Cardiac muscle cell (in vitro differentiated cells and primary cell): ENCODE data around the gene WSB1. TPM values are rescaled to one million over a fixed set of nuclear protein-coding genes. Genes with fewer than 3 reads are reported as not detected.

Source experiments
- DNase-seq, 2 donors: peaks; one replicate each; pipeline versions ENCODE4 v3.0.0 to v3.0.0-alpha.2; 2010 to 2017; ENCODE audit warnings: low read depth in 1 of 2, low spot score in 1 of 2
- H3K27ac ChIP-seq: fragments of 200-600 bp; sonication (generic); 2 replicates; pipeline ENCODE4 v1.5.1; 2016
- H3K27me3 ChIP-seq: fragments of 200-600 bp; sonication (generic); 2 replicates; pipeline ENCODE4 v1.6.0; 2016; ENCODE audit warnings: control low read depth
- H3K36me3 ChIP-seq: fragments of 200-600 bp; sonication (generic); 2 replicates; pipeline ENCODE4 v1.5.1; 2016; ENCODE audit warnings: control low read depth
- H3K4me1 ChIP-seq: fragments of 200-600 bp; sonication (generic); 2 replicates; pipeline ENCODE4 v1.8.1; 2017; ENCODE audit warnings: low read depth, mild to moderate bottlenecking, mixed run types
- H3K4me3 ChIP-seq: fragments of 200-600 bp; sonication (generic); 2 replicates; pipeline ENCODE4 v1.5.1; 2016; ENCODE audit warnings: mild to moderate bottlenecking
- H3K9me3 ChIP-seq: fragments of 200-600 bp; sonication (generic); 2 replicates; pipeline ENCODE4 v1.5.1; 2017; ENCODE audit warnings: low read depth, mild to moderate bottlenecking, control low read depth
- polyA plus RNA-seq: library from polyadenylated mRNA; unstranded; fragments of >200 nt; fragmentation: Nextera tagmentation; extraction: Ambion mirVana; gene quantifications from 2 replicates; pipeline ENCODE4 v1.2.1, GENCODE V29; 2016
- total RNA-seq: library from RNA; depleted of rRNA; stranded (reverse); fragments of >200 nt; gene quantifications from 2 replicates; pipeline ENCODE4 v1.2.3, GENCODE V29; 2016
- TF ChIP-seq, protein P1 (sequence below): IDR thresholded peaks from 2 replicates; pipeline ENCODE4 v1.5.1; 2012; ENCODE audit warnings: low read depth, mild to moderate bottlenecking, low read length

Gene WSB1
- total and polyA plus RNA-seq, 2 experiments from 2014 or later: 308 to 471 TPM

DNA sequence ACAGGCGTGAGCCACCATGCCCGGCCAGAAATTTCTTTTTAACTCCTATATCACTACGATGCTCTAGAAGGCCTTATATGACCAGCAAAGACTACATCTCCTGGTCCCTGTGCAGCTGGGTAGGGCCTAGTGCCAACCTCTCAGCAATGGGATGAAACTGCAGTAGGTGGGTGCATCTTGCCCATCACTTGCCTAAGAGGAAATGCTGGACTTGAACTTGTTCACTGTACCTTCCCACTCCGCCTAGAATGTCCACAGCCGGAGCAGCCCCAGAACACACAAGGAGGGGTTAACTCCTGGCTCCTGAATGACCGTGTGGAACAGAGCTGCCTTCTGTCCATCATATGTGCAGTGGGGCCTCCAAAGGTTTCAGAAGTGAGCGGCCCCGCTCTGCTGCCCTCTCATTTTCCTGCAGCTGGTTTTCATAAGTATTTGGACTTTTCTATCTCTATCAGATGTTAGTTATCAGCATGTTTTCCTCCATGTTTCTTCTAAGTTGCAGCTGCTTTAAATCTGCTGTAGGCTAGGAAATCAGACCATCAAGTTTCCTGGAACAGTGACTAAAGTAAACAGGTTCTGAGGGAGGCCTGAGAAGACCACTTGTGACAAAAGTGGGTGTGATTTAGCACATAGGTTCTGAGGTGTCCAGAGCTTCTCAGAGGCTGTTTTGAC, 52.5 kb downstream of the WSB1 start:
- Histone ChIP-seq H3K27ac (peak overlapping the region; percentile 84), H3K9me3 (no peaks in the 10 kb centered on the region), H3K4me1 (no peaks in the 10 kb centered on the region), H3K27me3 (no peaks in the 10 kb centered on the region), H3K4me3 (no peak overlapping the region), H3K36me3 (no peaks in the 10 kb centered on the region)
- DNase-seq: peak in 1 of 2 donors; percentile 44
- TF ChIP-seq, protein P1, sequence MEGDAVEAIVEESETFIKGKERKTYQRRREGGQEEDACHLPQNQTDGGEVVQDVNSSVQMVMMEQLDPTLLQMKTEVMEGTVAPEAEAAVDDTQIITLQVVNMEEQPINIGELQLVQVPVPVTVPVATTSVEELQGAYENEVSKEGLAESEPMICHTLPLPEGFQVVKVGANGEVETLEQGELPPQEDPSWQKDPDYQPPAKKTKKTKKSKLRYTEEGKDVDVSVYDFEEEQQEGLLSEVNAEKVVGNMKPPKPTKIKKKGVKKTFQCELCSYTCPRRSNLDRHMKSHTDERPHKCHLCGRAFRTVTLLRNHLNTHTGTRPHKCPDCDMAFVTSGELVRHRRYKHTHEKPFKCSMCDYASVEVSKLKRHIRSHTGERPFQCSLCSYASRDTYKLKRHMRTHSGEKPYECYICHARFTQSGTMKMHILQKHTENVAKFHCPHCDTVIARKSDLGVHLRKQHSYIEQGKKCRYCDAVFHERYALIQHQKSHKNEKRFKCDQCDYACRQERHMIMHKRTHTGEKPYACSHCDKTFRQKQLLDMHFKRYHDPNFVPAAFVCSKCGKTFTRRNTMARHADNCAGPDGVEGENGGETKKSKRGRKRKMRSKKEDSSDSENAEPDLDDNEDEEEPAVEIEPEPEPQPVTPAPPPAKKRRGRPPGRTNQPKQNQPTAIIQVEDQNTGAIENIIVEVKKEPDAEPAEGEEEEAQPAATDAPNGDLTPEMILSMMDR: no peak

DNA sequence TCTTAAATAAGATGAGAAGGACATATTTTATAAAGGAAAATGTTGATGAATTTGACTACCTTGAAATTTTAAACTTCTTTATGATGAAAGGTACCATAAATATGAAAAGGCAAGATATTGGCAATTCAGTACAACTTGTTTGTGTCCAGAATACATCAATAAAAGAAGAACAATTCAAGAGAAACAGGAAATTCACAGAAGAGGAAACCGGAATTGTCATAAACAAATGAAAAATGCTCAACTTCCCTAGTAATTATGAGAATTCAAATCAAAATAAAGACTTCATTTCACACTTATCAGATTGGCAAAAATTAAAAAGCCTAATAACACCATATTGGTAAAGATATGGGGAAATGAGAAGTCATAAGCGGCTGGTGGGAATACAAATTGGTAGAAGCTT, 54.3 kb downstream of the WSB1 start:
- Histone ChIP-seq H3K4me3 (no peak overlapping the region), H3K4me1 (peaks cover 4% of the 10 kb centered on the region), H3K27me3 (no peaks in the 10 kb centered on the region), H3K36me3 (no peaks in the 10 kb centered on the region), H3K9me3 (no peaks in the 10 kb centered on the region), H3K27ac (no peak overlapping the region)
- DNase-seq: no peak
- TF ChIP-seq, protein P1: no peak

GRCh38 chr17:27349540-27350021, 55.7 kb downstream of the WSB1 start:
- peak overlapping the region; percentile 25 for H3K4me3 ChIP-seq

GRCh38 chr17:27351759-27352158, 57.8 kb downstream of the WSB1 start:
- Histone ChIP-seq H3K36me3 (no peaks in the 10 kb centered on the region), H3K27ac (no peak overlapping the region), H3K4me1 (peaks cover 4% of the 10 kb centered on the region)

More at GRCh38 chr17:27349540-27350021, 55.7 kb downstream of the WSB1 start:
- TF ChIP-seq, protein P1: no peak
- peaks cover 4% of the 10 kb centered on the region for H3K4me1 ChIP-seq
- no peaks in the 10 kb centered on the region for H3K9me3 ChIP-seq
- no peak for DNase-seq
- no peaks in the 10 kb centered on the region for H3K36me3 ChIP-seq
- no peak overlapping the region for H3K27ac ChIP-seq
- no peaks in the 10 kb centered on the region for H3K27me3 ChIP-seq

DNA sequence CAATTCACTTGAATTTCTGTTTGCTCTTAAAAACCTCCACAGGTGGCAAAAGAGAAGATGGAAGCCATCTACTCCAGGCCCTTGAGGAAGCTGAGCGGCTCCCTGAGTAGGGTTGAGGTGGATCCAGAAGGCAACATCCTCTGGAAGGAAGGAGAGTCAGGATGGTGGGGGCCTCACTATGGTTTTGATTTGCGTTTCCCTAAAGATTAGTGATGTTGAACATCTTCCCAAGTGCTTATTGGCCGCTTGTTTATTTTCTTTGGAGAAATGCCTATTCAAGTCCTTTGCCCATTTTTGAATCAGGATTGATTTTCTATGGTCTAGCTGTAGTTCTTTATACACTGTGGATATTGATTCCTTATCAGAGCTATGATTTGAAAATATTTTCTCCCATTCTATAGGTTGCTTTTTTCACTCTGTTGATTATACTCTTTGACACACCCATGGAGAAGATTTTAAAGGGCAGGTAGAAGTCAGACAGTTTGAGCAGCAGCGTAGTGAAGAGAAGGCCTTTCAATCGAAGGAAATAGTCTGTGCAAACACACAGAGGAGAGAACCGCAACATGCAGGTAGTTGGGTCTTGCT, 58.6 kb downstream of the WSB1 start:
- Histone ChIP-seq H3K27ac (no peak overlapping the region), H3K36me3 (no peaks in the 10 kb centered on the region), H3K9me3 (no peaks in the 10 kb centered on the region), H3K4me3 (peak overlapping the region; percentile 51), H3K27me3 (no peaks in the 10 kb centered on the region), H3K4me1 (peaks cover 4% of the 10 kb centered on the region)
- peak in 1 of 2 donors; percentile 50 for DNase-seq
- TF ChIP-seq, protein P1: no peak

More at GRCh38 chr17:27351759-27352158, 57.8 kb downstream of the WSB1 start:
- no peaks in the 10 kb centered on the region for H3K27me3 ChIP-seq
- H3K4me3 ChIP-seq: no peak overlapping the region
- no peaks in the 10 kb centered on the region for H3K9me3 ChIP-seq
- DNase-seq: peak in 1 of 2 donors; percentile 55
- TF ChIP-seq, protein P1: no peak
